Mesendoderm (in vitro differentiated cells): ENCODE results near the gene ZDHHC20.
A peak's percentile ranks its signal among the peaks of the same experiment; 100 is the strongest.

ENCODE experiments used
- DNase-seq: peaks from one replicate; pipeline ENCODE4 v3.0.0; 2013
- H2AK5ac ChIP-seq: 2 replicates; pipeline ENCODE4 v1.6.1; 2013; ENCODE audit warnings: low read length, inconsistent platforms
- H2BK120ac ChIP-seq: 2 replicates; pipeline ENCODE4 v1.6.1; 2013; ENCODE audit warnings: low read depth, mild to moderate bottlenecking, low read length, moderate library complexity, mixed read lengths
- H2BK15ac ChIP-seq: replicated peaks from 2 replicates; pipeline ENCODE4 v1.6.1; 2013; ENCODE audit warnings: low read depth, mild to moderate bottlenecking, moderate library complexity
- H2BK5ac ChIP-seq: 2 replicates; pipeline ENCODE4 v1.6.1; 2013; ENCODE audit warnings: low read length, inconsistent platforms
- H3K18ac ChIP-seq: 2 replicates; pipeline ENCODE4 v1.6.1; 2013; ENCODE audit warnings: mild to moderate bottlenecking, low read length, mixed read lengths
- H3K23ac ChIP-seq: one replicate; pipeline ENCODE4 v1.6.1; 2013; ENCODE audit warnings: low read length
- H3K27ac ChIP-seq: 2 replicates; pipeline ENCODE4 v1.5.1; 2013; ENCODE audit warnings: low read depth, mild to moderate bottlenecking, inconsistent platforms, low read length, moderate library complexity
- H3K27me3 ChIP-seq: 2 replicates; pipeline ENCODE4 v1.6.1; 2013; ENCODE audit warnings: low read length, control low read depth, mild to moderate bottlenecking, inconsistent platforms; ENCODE audit not compliant: insufficient read depth, poor library complexity
- H3K36me3 ChIP-seq: 2 replicates; pipeline ENCODE4 v1.6.1; 2013; ENCODE audit warnings: low read length, inconsistent platforms; ENCODE audit not compliant: control insufficient read depth, insufficient read depth
- H3K4ac ChIP-seq: one replicate; pipeline ENCODE4 v1.6.1; 2013; ENCODE audit warnings: low read depth, mild to moderate bottlenecking, low read length, moderate library complexity
- H3K4me1 ChIP-seq: 2 replicates; pipeline ENCODE4 v1.6.1; 2013; ENCODE audit warnings: low read depth, low read length, inconsistent platforms; ENCODE audit not compliant: control insufficient read depth
- H3K4me2 ChIP-seq: 2 replicates; pipeline ENCODE4 v1.6.1; 2013; ENCODE audit warnings: low read length
- H3K4me3 ChIP-seq: 2 replicates; pipeline ENCODE4 v1.5.1; 2013; ENCODE audit warnings: mild to moderate bottlenecking, low read length
- H3K56ac ChIP-seq: one replicate; pipeline ENCODE4 v1.6.1; 2013; ENCODE audit warnings: low read length
- H3K79me1 ChIP-seq: 2 replicates; pipeline ENCODE4 v1.6.1; 2013; ENCODE audit warnings: low read length, inconsistent platforms
- H3K79me2 ChIP-seq: 2 replicates; pipeline ENCODE4 v1.6.1; 2013; ENCODE audit warnings: mild to moderate bottlenecking, low read length; ENCODE audit not compliant: control insufficient read depth, insufficient read depth
- H3K9ac ChIP-seq: 2 replicates; pipeline ENCODE4 v1.6.1; 2013; ENCODE audit warnings: low read length, inconsistent platforms
- H4K5ac ChIP-seq: one replicate; pipeline ENCODE4 v1.6.1; 2013; ENCODE audit warnings: low read length
- H4K8ac ChIP-seq: one replicate; pipeline ENCODE4 v1.6.1; 2013; ENCODE audit warnings: low read depth, mild to moderate bottlenecking, control low read depth, low read length, moderate library complexity
- WGBS: extraction: QIAGEN DNeasy Blood & Tissue Kit; methylation state at CpG from one replicate; pipeline ENCODE4 v1.1.7; 2013; ENCODE audit warnings: low lambda C conversion rate, missing lambda C conversion rate; ENCODE audit not compliant: insufficient coverage; ENCODE audit errors: extremely low coverage; 5-methylcytosine and 5-hydroxymethylcytosine counted together

Gene ZDHHC20

GRCh38 chr13:21338639-21339278, 120.3 kb downstream of the ZDHHC20 start:
- peak overlapping the region; percentile 84 for H3K56ac ChIP-seq
- DNase-seq, result peak; percentile 85
- no peak overlapping the region for H3K4me3 ChIP-seq
- no peak overlapping the region for H3K18ac ChIP-seq
- H3K4ac ChIP-seq, result no peak overlapping the region
- no peaks in the 10 kb centered on the region for H3K27me3 ChIP-seq
- H3K4me1 ChIP-seq, result peaks cover 6% of the 10 kb centered on the region
- peak overlapping the region; percentile 72 for H2BK5ac ChIP-seq
- H3K27ac ChIP-seq, result no peak overlapping the region
- peak overlapping the region; percentile 88 for H2AK5ac ChIP-seq
- no peak overlapping the region for H3K4me2 ChIP-seq
- no peak overlapping the region for H3K23ac ChIP-seq
- H3K79me2 ChIP-seq, result no peaks in the 10 kb centered on the region
- H2BK120ac ChIP-seq, result no peak overlapping the region
- H3K36me3 ChIP-seq, result no peaks in the 10 kb centered on the region
- H4K8ac ChIP-seq, result no peak overlapping the region
- peak overlapping the region; percentile 33 for H3K9ac ChIP-seq
- peak overlapping the region; percentile 95 for H4K5ac ChIP-seq
- no peak overlapping the region for H2BK15ac ChIP-seq
- no CpG with 5 or more reads among the region's 4 CpGs for WGBS
- no peaks in the 10 kb centered on the region for H3K79me1 ChIP-seq

- peak; percentile 72 for DNase-seq
- no peaks in the 10 kb centered on the region for H3K79me1 ChIP-seq
- no peak overlapping the region for H3K4ac ChIP-seq
- no peak overlapping the region for H3K23ac ChIP-seq
- H3K36me3 ChIP-seq, result no peaks in the 10 kb centered on the region
- H2BK5ac ChIP-seq, result no peak overlapping the region
- no CpG with 5 or more reads among the region's 6 CpGs for WGBS
- H2BK120ac ChIP-seq, result no peak overlapping the region
- H4K8ac ChIP-seq, result no peak overlapping the region
- H4K5ac ChIP-seq, result no peak overlapping the region
- H3K9ac ChIP-seq, result peak overlapping the region; percentile 5
- H3K4me3 ChIP-seq, result no peak overlapping the region
- no peak overlapping the region for H2AK5ac ChIP-seq
- no peak overlapping the region for H3K4me2 ChIP-seq
- H3K18ac ChIP-seq, result no peak overlapping the region
- H3K27ac ChIP-seq, result no peak overlapping the region
- no peak overlapping the region for H2BK15ac ChIP-seq
- peak overlapping the region; percentile 45 for H3K56ac ChIP-seq
- no peaks in the 10 kb centered on the region for H3K79me2 ChIP-seq
- no peaks in the 10 kb centered on the region for H3K27me3 ChIP-seq
- peaks cover 6% of the 10 kb centered on the region for H3K4me1 ChIP-seq
Observed at GRCh38 chr13:21338156-21338555, 120.9 kb downstream of the ZDHHC20 start.

- H3K4ac ChIP-seq, result no peak overlapping the region
- H4K5ac ChIP-seq, result no peak overlapping the region
- no peaks in the 10 kb centered on the region for H3K79me1 ChIP-seq
- no peak overlapping the region for H2AK5ac ChIP-seq
- no peak overlapping the region for H3K4me2 ChIP-seq
- H3K36me3 ChIP-seq, result no peaks in the 10 kb centered on the region
- no peak overlapping the region for H2BK120ac ChIP-seq
- no peak overlapping the region for H4K8ac ChIP-seq
- H3K9ac ChIP-seq, result no peak overlapping the region
- H2BK5ac ChIP-seq, result no peak overlapping the region
- H3K23ac ChIP-seq, result no peak overlapping the region
- no peaks in the 10 kb centered on the region for H3K79me2 ChIP-seq
- peaks cover 6% of the 10 kb centered on the region for H3K4me1 ChIP-seq
- no peak overlapping the region for H3K27ac ChIP-seq
- DNase-seq, result no peak
- H2BK15ac ChIP-seq, result no peak overlapping the region
- no peaks in the 10 kb centered on the region for H3K27me3 ChIP-seq
- H3K4me3 ChIP-seq, result no peak overlapping the region
- H3K18ac ChIP-seq, result no peak overlapping the region
- WGBS, result no CpG with 5 or more reads among the region's 10 CpGs
- H3K56ac ChIP-seq, result peak overlapping the region; percentile 7
Observed at GRCh38 chr13:21336609-21337349, 122.3 kb downstream of the ZDHHC20 start.

- no peak for DNase-seq
- Histone ChIP-seq H3K9ac (no peak overlapping the region), H4K8ac (no peak overlapping the region), H3K79me2 (no peaks in the 10 kb centered on the region), H3K23ac (no peak overlapping the region), H2AK5ac (no peak overlapping the region), H4K5ac (no peak overlapping the region), H3K4ac (no peak overlapping the region), H3K18ac (no peak overlapping the region), H3K4me2 (no peak overlapping the region), H3K4me1 (no peaks in the 10 kb centered on the region), H2BK15ac (no peak overlapping the region), H3K27ac (no peak overlapping the region), H3K79me1 (no peaks in the 10 kb centered on the region), H2BK120ac (no peak overlapping the region), H3K27me3 (no peaks in the 10 kb centered on the region), H2BK5ac (no peak overlapping the region), H3K36me3 (no peaks in the 10 kb centered on the region), H3K56ac (no peak overlapping the region), H3K4me3 (no peak overlapping the region)
- no CpG with 5 or more reads among the region's 2 CpGs for WGBS
Observed at GRCh38 chr13:21333186-21333585, 125.9 kb downstream of the ZDHHC20 start.

GRCh38 chr13:21330126-21330861, 128.8 kb downstream of the ZDHHC20 start:
- no peak overlapping the region for H3K27ac ChIP-seq
- H3K4ac ChIP-seq, result no peak overlapping the region
- no peaks in the 10 kb centered on the region for H3K36me3 ChIP-seq
- no peaks in the 10 kb centered on the region for H3K4me1 ChIP-seq
- H3K23ac ChIP-seq, result no peak overlapping the region
- H2BK15ac ChIP-seq, result no peak overlapping the region
- no peak overlapping the region for H4K8ac ChIP-seq
- no peak overlapping the region for H2AK5ac ChIP-seq
- no peak for DNase-seq
- H3K27me3 ChIP-seq, result no peaks in the 10 kb centered on the region
- H3K56ac ChIP-seq, result no peak overlapping the region
- no peak overlapping the region for H3K18ac ChIP-seq
- no peak overlapping the region for H2BK5ac ChIP-seq
- no peak overlapping the region for H3K4me2 ChIP-seq
- no peak overlapping the region for H4K5ac ChIP-seq
- H3K79me2 ChIP-seq, result no peaks in the 10 kb centered on the region
- no peak overlapping the region for H3K9ac ChIP-seq
- no peak overlapping the region for H2BK120ac ChIP-seq
- no peak overlapping the region for H3K4me3 ChIP-seq
- no peaks in the 10 kb centered on the region for H3K79me1 ChIP-seq
- no CpG with 5 or more reads among the region's 8 CpGs for WGBS
